ENCODE data around the gene CD320. TPM values are rescaled to one million over a fixed set of nuclear protein-coding genes. Genes with fewer than 3 reads are reported as not detected.

The CD320 gene
- total RNA-seq, 1 experiment from 2014 or later, result 129 TPM

- Histone ChIP-seq H3K9me3 (no peaks in the 10 kb centered on the region), H3K27me3 (peaks cover 45% of the 10 kb centered on the region), H3K4me3 (no peak overlapping the region), H3K36me3 (no peaks in the 10 kb centered on the region)
- no peak for DNase-seq
Observed at GRCh38 chr19:8336072-8336569, 28.0 kb upstream of the CD320 start.

- peak overlapping the region; percentile 9; the same call in 1 of the 2 replicates for H3K4me3 ChIP-seq
Observed at GRCh38 chr19:8335343-8336071, 27.3 kb upstream of the CD320 start.

GRCh38 chr19:8334458-8335342, 26.5 kb upstream of the CD320 start:
- H3K9me3 ChIP-seq, result no peaks in the 10 kb centered on the region
- DNase-seq, result peak; percentile 88
- H3K27me3 ChIP-seq, result peaks cover 37% of the 10 kb centered on the region
- peak overlapping the region; percentile 39 for H3K4me3 ChIP-seq
- no peaks in the 10 kb centered on the region for H3K36me3 ChIP-seq

More at GRCh38 chr19:8335343-8336071, 27.3 kb upstream of the CD320 start:
- Histone ChIP-seq H3K27me3 (peaks cover 40% of the 10 kb centered on the region), H3K9me3 (no peaks in the 10 kb centered on the region), H3K36me3 (no peaks in the 10 kb centered on the region)
- DNase-seq, result no peak

- no peak overlapping the region for H3K4me3 ChIP-seq
- DNase-seq, result no peak
- peaks cover 29% of the 10 kb centered on the region for H3K27me3 ChIP-seq
- H3K36me3 ChIP-seq, result no peaks in the 10 kb centered on the region
- H3K9me3 ChIP-seq, result no peaks in the 10 kb centered on the region
Observed at GRCh38 chr19:8333767-8334457, 25.8 kb upstream of the CD320 start.

- H3K36me3 ChIP-seq, result no peaks in the 10 kb centered on the region
- H3K27me3 ChIP-seq, result peaks cover 27% of the 10 kb centered on the region
- H3K4me3 ChIP-seq, result no peak overlapping the region
- DNase-seq, result no peak
- H3K9me3 ChIP-seq, result no peaks in the 10 kb centered on the region
Observed at GRCh38 chr19:8332976-8333766, 25.0 kb upstream of the CD320 start.

GRCh38 chr19:8331263-8331845, 23.2 kb upstream of the CD320 start:
- Histone ChIP-seq H3K9me3 (0 out of 2 replicates have a peak, but pooled peaks cover 3% of the 10 kb centered on the region), H3K36me3 (no peaks in the 10 kb centered on the region)
- DNase-seq, result no peak

GRCh38 chr19:8329996-8330395, 21.8 kb upstream of the CD320 start:
- peaks cover 19% of the 10 kb centered on the region for H3K27me3 ChIP-seq
- DNase-seq, result no peak

More at GRCh38 chr19:8331263-8331845, 23.2 kb upstream of the CD320 start:
- H3K4me3 ChIP-seq, result no peak overlapping the region
- H3K27me3 ChIP-seq, result peaks cover 26% of the 10 kb centered on the region

GRCh38 chr19:8325454-8325853, 17.3 kb upstream of the CD320 start:
- Histone ChIP-seq H3K9me3 (0 out of 2 replicates have a peak, but pooled peaks cover 5% of the 10 kb centered on the region), H3K36me3 (peaks cover 34% of the 10 kb centered on the region), H3K4me3 (no peak overlapping the region), H3K27me3 (no peaks in the 10 kb centered on the region)
- DNase-seq, result peak; percentile 56

More at GRCh38 chr19:8329996-8330395, 21.8 kb upstream of the CD320 start:
- Histone ChIP-seq H3K36me3 (no peaks in the 10 kb centered on the region), H3K4me3 (no peak overlapping the region), H3K9me3 (0 out of 2 replicates have a peak, but pooled peaks cover 5% of the 10 kb centered on the region)

- peaks cover 34% of the 10 kb centered on the region for H3K36me3 ChIP-seq
- DNase-seq, result peak; percentile 56
Observed at GRCh38 chr19:8324186-8325050, 16.3 kb upstream of the CD320 start.

GRCh38 chr19:8323781-8324185, 15.6 kb upstream of the CD320 start:
- Histone ChIP-seq H3K9me3 (0 out of 2 replicates have a peak, but pooled peaks cover 5% of the 10 kb centered on the region), H3K4me3 (0 out of 2 replicates have a peak overlapping the region, but pooled peaks have one; percentile 93), H3K27me3 (no peaks in the 10 kb centered on the region), H3K36me3 (peaks cover 37% of the 10 kb centered on the region)
- DNase-seq, result no peak

More at GRCh38 chr19:8324186-8325050, 16.3 kb upstream of the CD320 start:
- Histone ChIP-seq H3K4me3 (no peak overlapping the region), H3K27me3 (no peaks in the 10 kb centered on the region), H3K9me3 (0 out of 2 replicates have a peak, but pooled peaks cover 5% of the 10 kb centered on the region)

GRCh38 chr19:8322638-8322997, 14.5 kb upstream of the CD320 start:
- no peaks in the 10 kb centered on the region for H3K27me3 ChIP-seq
- H3K9me3 ChIP-seq, result 0 out of 2 replicates have a peak, but pooled peaks cover 5% of the 10 kb centered on the region
- peaks cover 43% of the 10 kb centered on the region for H3K36me3 ChIP-seq
- H3K4me3 ChIP-seq, result peak overlapping the region; percentile 93
- no peak for DNase-seq

- H3K4me3 ChIP-seq, result peak overlapping the region; percentile 93
- H3K36me3 ChIP-seq, result peaks cover 45% of the 10 kb centered on the region
- DNase-seq, result no peak
- no peaks in the 10 kb centered on the region for H3K27me3 ChIP-seq
- 0 out of 2 replicates have a peak, but pooled peaks cover 5% of the 10 kb centered on the region for H3K9me3 ChIP-seq
Observed at GRCh38 chr19:8321986-8322637, 14.0 kb upstream of the CD320 start.

GRCh38 chr19:8321067-8321985, 13.2 kb upstream of the CD320 start, which contains the start of the genes NDUFA7 and RPS28:
NDUFA7 (minus strand) TSS chr19:8321375; CDS start chr19:8321358, 17 bp downstream.
RPS28 (plus strand) TSS chr19:8321496; CDS start chr19:8321531, 35 bp downstream.
- Histone ChIP-seq H3K4me3 (peak within 1 kb of the TSS; percentile 93), H3K9me3 (0 out of 2 replicates have a peak, but pooled peaks cover 2% of the 10 kb centered on the region), H3K27me3 (no peaks in the 10 kb centered on the region), H3K36me3 (peaks cover 52% of the 10 kb centered on the region)
- peak; percentile 96 for DNase-seq
